ENCODE measurements around the gene DNAJB12.

DNAJB12 gene

DNA sequence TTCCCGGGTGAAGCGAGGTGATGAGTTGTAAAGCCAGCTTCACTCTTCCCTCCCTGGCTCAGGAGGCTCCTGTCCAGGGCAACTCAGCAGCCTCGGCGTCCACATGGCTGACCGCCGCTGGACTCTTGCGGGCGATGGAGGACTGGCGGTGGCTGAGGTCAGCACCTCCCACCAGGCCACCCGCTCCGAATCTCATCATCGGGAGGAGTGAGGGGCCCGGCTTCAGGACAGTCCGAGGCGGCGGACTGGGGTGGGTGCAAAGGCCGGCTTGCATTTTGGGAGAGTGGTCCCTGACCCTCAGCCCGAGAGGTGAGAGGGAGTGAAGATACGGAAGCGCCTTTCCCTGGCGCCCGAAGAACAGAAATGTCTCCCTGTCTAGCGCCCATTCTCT is 759 bp downstream of the DNAJB12 start:
- peak overlapping the region; percentile 83 for H2AFZ ChIP-seq (ENCODE audit: low read length)
- DNase-seq: no peak
- no peaks in the 10 kb centered on the region for H3K9me3 ChIP-seq (replicated peaks; ENCODE audit: insufficient read depth, low read length)
- peaks cover 6% of the 10 kb centered on the region for H3K4me1 ChIP-seq (ENCODE audit: low read length)
- peaks cover 51% of the 10 kb centered on the region for H3K79me2 ChIP-seq (ENCODE audit: low read length)
- H3K4me2 ChIP-seq (ENCODE audit: low read depth, low read length): peak overlapping the region; percentile 86
- no peaks in the 10 kb centered on the region for H3F3A ChIP-seq (ENCODE audit: insufficient read depth, low read length)
- peak overlapping the region; percentile 95 for H3K4me3 ChIP-seq (ENCODE audit: low read length)
- no peaks in the 10 kb centered on the region for H3K9me2 ChIP-seq (replicated peaks; ENCODE audit: insufficient read depth, low read length)
- no peaks in the 10 kb centered on the region; the same call in 1 of the 2 replicates for H3K36me3 ChIP-seq (replicated peaks; ENCODE audit: insufficient read depth, low read length)
- peak overlapping the region; percentile 97 for H3K9ac ChIP-seq (ENCODE audit: low read length)
- TF ChIP-seq, protein P1, sequence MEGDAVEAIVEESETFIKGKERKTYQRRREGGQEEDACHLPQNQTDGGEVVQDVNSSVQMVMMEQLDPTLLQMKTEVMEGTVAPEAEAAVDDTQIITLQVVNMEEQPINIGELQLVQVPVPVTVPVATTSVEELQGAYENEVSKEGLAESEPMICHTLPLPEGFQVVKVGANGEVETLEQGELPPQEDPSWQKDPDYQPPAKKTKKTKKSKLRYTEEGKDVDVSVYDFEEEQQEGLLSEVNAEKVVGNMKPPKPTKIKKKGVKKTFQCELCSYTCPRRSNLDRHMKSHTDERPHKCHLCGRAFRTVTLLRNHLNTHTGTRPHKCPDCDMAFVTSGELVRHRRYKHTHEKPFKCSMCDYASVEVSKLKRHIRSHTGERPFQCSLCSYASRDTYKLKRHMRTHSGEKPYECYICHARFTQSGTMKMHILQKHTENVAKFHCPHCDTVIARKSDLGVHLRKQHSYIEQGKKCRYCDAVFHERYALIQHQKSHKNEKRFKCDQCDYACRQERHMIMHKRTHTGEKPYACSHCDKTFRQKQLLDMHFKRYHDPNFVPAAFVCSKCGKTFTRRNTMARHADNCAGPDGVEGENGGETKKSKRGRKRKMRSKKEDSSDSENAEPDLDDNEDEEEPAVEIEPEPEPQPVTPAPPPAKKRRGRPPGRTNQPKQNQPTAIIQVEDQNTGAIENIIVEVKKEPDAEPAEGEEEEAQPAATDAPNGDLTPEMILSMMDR (IDR thresholded peaks at IDR 0.05; ENCODE audit: low read length): no peak
- no peak for TF ChIP-seq EZH2phosphoT487 (IDR thresholded peaks at IDR 0.05; ENCODE audit: low read length)
- TF ChIP-seq EZH2 (optimal IDR thresholded peaks at IDR 0.05; ENCODE audit: low read depth, low read length): no peak
- peak overlapping the region; percentile 90; the same call in 1 of the 2 replicates for H3K27ac ChIP-seq (ENCODE audit: low read length)
- no peaks in the 10 kb centered on the region for H3K27me3 ChIP-seq (replicated peaks; ENCODE audit: insufficient read depth, low read length)
- H4K20me1 ChIP-seq (ENCODE audit: insufficient read depth, low read length): no peaks in the 10 kb centered on the region

DNA sequence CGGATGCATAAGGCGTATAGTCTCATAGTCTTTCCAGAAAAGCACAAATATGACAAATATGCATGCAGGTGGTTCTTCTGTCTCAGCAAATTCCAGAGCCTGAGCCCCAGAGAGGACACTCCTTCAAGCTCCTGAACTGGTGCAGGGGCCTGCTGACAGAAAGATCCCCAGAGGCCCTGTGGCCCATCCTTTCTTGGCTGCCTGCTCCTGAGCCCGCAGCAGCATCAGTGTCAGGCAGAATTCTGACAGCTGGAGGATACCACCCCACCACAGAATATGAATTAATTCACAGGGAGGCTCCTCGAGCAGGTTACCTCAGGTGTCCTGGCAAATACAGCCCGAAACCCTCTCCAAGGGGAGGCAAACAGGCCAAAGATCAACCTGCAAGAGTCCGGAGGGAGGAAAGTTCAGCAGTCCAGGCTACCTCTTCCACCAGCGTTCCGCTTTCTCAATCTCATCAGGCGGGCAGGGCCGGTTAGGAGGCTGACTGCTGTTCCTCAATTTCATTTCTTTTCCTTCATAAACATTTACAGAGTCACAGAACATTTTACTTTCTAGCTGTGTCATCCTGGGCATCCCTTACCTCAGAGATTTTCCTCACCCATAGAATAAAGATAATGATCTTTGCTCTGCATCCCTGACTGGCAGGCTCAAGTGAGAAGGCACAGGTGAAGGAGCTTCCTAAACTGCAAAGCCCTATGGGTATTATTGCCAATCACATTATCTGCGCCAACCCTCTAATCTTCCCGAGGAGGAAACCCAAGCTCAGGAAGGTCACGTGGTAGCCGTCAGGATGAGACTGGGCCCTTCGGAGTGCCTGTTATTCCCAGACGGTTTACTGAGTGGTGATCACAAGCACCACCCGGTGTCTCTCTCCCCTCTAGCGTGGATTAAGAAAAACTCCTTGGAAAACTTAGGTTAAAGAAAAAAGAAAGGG is 1.4 kb downstream of the DNAJB12 start:
- no peak for DNase-seq
- peak overlapping the region; percentile 86 for H3K4me2 ChIP-seq (ENCODE audit: low read depth, low read length)
- peak overlapping the region; percentile 97 for H3K9ac ChIP-seq (ENCODE audit: low read length)
- peak overlapping the region; percentile 90; the same call in 1 of the 2 replicates for H3K27ac ChIP-seq (ENCODE audit: low read length)
- H3K9me3 ChIP-seq (replicated peaks; ENCODE audit: insufficient read depth, low read length): no peaks in the 10 kb centered on the region
- peaks cover 6% of the 10 kb centered on the region for H3K4me1 ChIP-seq (ENCODE audit: low read length)
- peak overlapping the region; percentile 95 for H3K4me3 ChIP-seq (ENCODE audit: low read length)
- H4K20me1 ChIP-seq (ENCODE audit: insufficient read depth, low read length): no peaks in the 10 kb centered on the region
- H3K9me2 ChIP-seq (replicated peaks; ENCODE audit: insufficient read depth, low read length): no peaks in the 10 kb centered on the region
- no peaks in the 10 kb centered on the region; the same call in 1 of the 2 replicates for H3K36me3 ChIP-seq (replicated peaks; ENCODE audit: insufficient read depth, low read length)
- peak overlapping the region; percentile 83; the same call in 1 of the 2 replicates for H2AFZ ChIP-seq (ENCODE audit: low read length)
- H3K79me2 ChIP-seq (ENCODE audit: low read length): peaks cover 57% of the 10 kb centered on the region
- TF ChIP-seq, protein P1 (IDR thresholded peaks at IDR 0.05; ENCODE audit: low read length): no peak
- TF ChIP-seq EZH2phosphoT487 (IDR thresholded peaks at IDR 0.05; ENCODE audit: low read length) (no peak), EZH2 (optimal IDR thresholded peaks at IDR 0.05; ENCODE audit: low read depth, low read length) (no peak)
- no peaks in the 10 kb centered on the region for H3K27me3 ChIP-seq (replicated peaks; ENCODE audit: insufficient read depth, low read length)
- no peaks in the 10 kb centered on the region for H3F3A ChIP-seq (ENCODE audit: insufficient read depth, low read length)

DNA sequence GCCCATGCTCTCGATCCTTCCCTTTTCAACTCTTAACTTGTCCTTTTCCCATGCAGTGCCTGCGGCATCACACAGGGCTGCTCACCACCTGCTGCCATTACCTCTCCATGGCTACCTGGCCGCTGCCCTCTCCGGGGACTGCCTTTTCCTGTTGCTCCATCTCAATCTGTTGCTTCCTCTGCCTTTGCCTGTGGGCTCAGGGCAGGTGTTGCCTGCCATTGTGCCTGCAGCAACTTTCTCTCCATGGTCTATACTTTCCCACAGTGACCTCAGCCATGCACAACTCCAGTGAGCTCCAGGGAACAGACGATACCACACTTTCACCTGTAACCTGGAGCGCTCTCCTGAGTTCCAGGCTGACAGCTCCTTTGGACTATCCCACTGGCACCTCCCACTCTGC is 3.2 kb downstream of the DNAJB12 start:
- TF ChIP-seq EZH2phosphoT487 (IDR thresholded peaks at IDR 0.05; ENCODE audit: low read length): no peak
- TF ChIP-seq EZH2 (optimal IDR thresholded peaks at IDR 0.05; ENCODE audit: low read depth, low read length): no peak
- TF ChIP-seq, protein P1 (IDR thresholded peaks at IDR 0.05; ENCODE audit: low read length): no peak
- H3K36me3 ChIP-seq (replicated peaks; ENCODE audit: insufficient read depth, low read length): no peaks in the 10 kb centered on the region; the same call in 1 of the 2 replicates
- peaks cover 6% of the 10 kb centered on the region for H3K4me1 ChIP-seq (ENCODE audit: low read length)
- H3K27ac ChIP-seq (ENCODE audit: low read length): no peak overlapping the region
- no peaks in the 10 kb centered on the region for H3K9me3 ChIP-seq (replicated peaks; ENCODE audit: insufficient read depth, low read length)
- no peaks in the 10 kb centered on the region for H3F3A ChIP-seq (ENCODE audit: insufficient read depth, low read length)
- H2AFZ ChIP-seq (ENCODE audit: low read length): no peak overlapping the region
- H3K9ac ChIP-seq (ENCODE audit: low read length): no peak overlapping the region
- no peaks in the 10 kb centered on the region for H3K27me3 ChIP-seq (replicated peaks; ENCODE audit: insufficient read depth, low read length)
- DNase-seq: no peak
- H3K4me3 ChIP-seq (ENCODE audit: low read length): no peak overlapping the region
- H3K9me2 ChIP-seq (replicated peaks; ENCODE audit: insufficient read depth, low read length): no peaks in the 10 kb centered on the region
- H4K20me1 ChIP-seq (ENCODE audit: insufficient read depth, low read length): no peaks in the 10 kb centered on the region
- no peak overlapping the region for H3K4me2 ChIP-seq (ENCODE audit: low read depth, low read length)
- H3K79me2 ChIP-seq (ENCODE audit: low read length): peaks cover 60% of the 10 kb centered on the region

Data from MM.1S (cell line).